Suprapubic skin (tissue), 4 donors: ENCODE results near the gene AMIGO3.
"Not testable (repeated sequence)": the region's sequence is repeated elsewhere in the genome, so short reads cannot be mapped to it uniquely, and the experiment has no call there.

Experiments used
- POLR2A ChIP-seq, 2 donors: fragments of 450-650 bp; IDR thresholded peaks; one replicate each; pipeline ENCODE4 v1.6.1; 2017; ENCODE audit warnings: antibody characterized with exemption in 2 of 2, mild to moderate bottlenecking in 2 of 2, moderate library complexity in 2 of 2
- POLR2AphosphoS5 ChIP-seq, 3 donors: sonication (generic); formaldehyde crosslinking; IDR thresholded peaks; one replicate each; pipeline ENCODE4 v1.6.1; 2017; ENCODE audit warnings: antibody characterized with exemption in 3 of 3
- TF ChIP-seq, protein P1 (sequence below), 2 donors: fragments of 200-600 bp in 1 of 2; fragments of 450-650 bp in 1 of 2; sonication (generic) in 1 of 2; IDR thresholded peaks; one replicate each; pipeline ENCODE4 v1.5.1; 2016 to 2019; ENCODE audit warnings: antibody characterized with exemption in 2 of 2, mild to moderate bottlenecking in 1 of 2, moderate library complexity in 1 of 2

DNA sequence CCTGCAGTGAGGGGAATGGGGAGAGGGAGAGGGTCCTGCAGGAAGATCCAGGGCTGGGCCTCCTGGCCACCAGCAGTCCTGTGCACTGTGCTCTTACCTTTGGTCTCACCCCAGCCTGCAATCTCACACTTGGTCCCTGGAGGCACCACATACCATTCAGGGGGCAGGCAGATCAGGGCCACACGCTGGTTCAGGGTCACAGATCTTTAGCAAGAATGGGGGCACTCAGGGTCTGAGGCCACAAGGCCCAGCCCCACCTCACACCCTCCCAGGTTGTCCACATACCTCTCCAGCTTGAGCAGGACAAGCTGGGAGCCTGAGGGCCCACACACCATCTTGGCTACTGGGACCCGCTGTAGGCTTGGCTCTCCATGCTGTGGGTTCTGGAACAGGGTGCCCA, 35.0 kb downstream of the AMIGO3 start:
- TF ChIP-seq, protein P1, sequence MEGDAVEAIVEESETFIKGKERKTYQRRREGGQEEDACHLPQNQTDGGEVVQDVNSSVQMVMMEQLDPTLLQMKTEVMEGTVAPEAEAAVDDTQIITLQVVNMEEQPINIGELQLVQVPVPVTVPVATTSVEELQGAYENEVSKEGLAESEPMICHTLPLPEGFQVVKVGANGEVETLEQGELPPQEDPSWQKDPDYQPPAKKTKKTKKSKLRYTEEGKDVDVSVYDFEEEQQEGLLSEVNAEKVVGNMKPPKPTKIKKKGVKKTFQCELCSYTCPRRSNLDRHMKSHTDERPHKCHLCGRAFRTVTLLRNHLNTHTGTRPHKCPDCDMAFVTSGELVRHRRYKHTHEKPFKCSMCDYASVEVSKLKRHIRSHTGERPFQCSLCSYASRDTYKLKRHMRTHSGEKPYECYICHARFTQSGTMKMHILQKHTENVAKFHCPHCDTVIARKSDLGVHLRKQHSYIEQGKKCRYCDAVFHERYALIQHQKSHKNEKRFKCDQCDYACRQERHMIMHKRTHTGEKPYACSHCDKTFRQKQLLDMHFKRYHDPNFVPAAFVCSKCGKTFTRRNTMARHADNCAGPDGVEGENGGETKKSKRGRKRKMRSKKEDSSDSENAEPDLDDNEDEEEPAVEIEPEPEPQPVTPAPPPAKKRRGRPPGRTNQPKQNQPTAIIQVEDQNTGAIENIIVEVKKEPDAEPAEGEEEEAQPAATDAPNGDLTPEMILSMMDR (IDR thresholded peaks at IDR 0.05) = not testable (repeated sequence)
- not testable (repeated sequence) for TF ChIP-seq POLR2A, POLR2AphosphoS5 (IDR thresholded peaks at IDR 0.05)
